ENCODE data around the gene KCNQ1.
A peak's percentile ranks its signal among the peaks of the same experiment; 100 is the strongest.

Gene KCNQ1

GRCh38 chr11:2820976-2821375 is 376.2 kb downstream of the KCNQ1 start:
- no peak for DNase-seq

DNA sequence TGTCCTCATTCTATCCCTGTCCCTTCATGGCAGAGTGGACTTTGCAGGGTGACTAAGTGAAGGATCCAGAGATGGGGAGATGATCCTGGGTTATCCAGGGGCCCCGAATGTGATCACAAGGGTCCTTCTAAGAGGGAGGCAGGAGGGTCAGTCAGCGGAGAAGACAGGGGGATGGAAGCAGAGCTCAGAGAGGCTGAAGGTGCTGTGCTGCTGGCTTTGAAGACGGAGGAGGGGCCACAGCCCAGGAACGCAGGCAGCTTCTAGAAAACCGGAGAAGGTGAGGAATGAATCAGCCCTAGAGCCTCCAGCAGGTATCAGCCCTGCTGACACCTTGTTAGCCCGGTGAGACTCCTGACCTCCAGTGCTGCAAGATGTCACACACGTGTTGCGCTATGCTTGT is 377.1 kb downstream of the KCNQ1 start:
- no peak for DNase-seq

DNA sequence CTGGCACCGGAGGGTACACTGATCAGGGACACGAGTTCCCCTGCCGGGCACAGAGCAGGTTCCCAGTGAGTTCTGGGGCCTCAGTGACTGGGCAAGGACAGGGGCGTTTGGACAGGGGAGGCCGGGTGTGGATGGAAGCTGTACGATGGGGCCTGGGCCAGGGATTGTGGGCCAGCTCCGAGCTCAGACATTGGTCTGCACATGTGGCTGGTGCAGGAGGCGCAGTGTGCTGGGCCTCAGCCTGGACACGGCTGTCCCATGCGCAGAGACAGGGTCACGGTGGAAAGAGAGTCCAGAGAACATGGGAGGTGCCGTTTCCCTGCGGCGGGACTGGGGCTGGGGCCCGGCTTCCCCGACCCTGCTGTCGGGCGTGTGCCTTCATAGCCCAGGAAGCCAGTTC is 380.0 kb downstream of the KCNQ1 start:
- no peak for DNase-seq

DNA sequence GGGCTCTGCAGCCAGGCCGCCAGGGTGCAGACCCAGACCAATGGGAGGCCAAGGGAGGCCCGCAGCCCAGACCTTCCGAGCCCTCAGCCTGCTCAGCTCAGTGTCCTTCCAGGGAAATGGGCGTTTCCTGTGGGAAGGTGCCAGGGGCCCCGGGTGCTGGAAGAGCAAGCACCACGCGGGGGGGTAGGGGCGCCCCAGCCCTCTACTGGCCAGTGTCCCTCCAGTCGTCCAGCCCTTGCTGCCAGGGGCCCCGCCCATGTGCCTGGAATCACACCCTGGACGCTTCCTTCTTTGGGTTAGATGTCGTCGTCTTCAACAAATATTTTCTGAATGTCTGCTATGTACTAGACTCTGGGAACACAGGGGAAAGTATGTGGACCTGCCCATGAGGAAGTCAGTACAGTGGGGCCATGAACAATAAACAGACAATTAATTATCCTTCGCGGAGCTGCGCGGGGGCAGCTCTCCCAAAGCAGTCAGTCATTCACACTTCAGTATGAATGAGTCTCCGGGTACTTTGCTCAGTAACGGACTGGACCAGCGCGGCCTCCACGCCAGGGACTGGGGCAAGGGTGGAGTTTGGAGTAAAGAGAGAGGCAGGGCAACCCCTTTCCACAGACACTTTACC is 380.6 kb downstream of the KCNQ1 start:
- peak; percentile 81 for DNase-seq

- DNase-seq = peak; percentile 98
Observed at GRCh38 chr11:2825889-2826678, 381.3 kb downstream of the KCNQ1 start.

GRCh38 chr11:2826679-2827056 is 381.9 kb downstream of the KCNQ1 start:
- no peak for DNase-seq

GRCh38 chr11:2827256-2827655 is 382.4 kb downstream of the KCNQ1 start:
- peak; percentile 51 for DNase-seq

- DNase-seq = no peak
Observed at GRCh38 chr11:2827792-2828191, 383.0 kb downstream of the KCNQ1 start.

- DNase-seq = no peak
Observed at GRCh38 chr11:2828585-2829330, 383.9 kb downstream of the KCNQ1 start.

- no peak for DNase-seq
Observed at GRCh38 chr11:2830030-2830812, 385.4 kb downstream of the KCNQ1 start.

GRCh38 chr11:2830886-2831285 is 386.1 kb downstream of the KCNQ1 start:
- no peak for DNase-seq

DNA sequence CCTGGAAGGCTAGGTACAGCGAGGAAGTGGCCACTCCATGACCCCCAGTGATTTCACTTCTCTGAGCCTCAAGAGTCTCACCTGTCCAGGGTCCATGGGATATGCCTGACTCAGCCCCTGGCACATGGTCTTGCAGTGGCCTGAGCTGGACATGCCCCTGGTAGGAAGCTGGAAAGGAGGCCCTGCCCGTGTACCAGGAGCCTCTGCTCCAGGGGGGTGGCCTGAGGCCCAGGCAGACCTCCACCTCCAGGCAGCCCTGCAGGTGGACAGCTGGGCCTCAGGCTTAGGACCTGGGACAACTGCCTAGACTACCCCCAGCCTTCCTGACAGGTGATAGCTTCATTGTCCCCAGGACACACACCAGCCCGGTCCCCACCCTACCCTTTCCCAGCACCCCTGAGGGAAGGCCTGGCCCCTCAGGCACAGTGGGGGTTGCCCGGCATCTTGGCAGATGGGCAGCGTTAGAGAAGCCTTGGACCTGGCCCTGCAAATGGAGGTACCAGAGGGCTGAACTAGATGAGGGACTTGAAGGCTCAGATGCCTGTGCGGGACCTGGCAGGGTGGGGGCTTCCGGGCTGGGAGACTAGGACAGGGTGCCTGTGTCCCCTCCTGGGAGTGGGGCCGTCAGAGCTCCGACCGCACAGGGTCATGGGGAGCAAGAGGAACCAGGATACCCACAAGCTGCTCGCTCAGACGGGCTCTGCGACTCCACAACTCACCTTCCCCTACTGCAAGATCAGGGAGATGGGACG is 387.1 kb downstream of the KCNQ1 start:
- no peak for DNase-seq

GRCh38 chr11:2832533-2833020 is 387.8 kb downstream of the KCNQ1 start:
- no peak for DNase-seq

DNA sequence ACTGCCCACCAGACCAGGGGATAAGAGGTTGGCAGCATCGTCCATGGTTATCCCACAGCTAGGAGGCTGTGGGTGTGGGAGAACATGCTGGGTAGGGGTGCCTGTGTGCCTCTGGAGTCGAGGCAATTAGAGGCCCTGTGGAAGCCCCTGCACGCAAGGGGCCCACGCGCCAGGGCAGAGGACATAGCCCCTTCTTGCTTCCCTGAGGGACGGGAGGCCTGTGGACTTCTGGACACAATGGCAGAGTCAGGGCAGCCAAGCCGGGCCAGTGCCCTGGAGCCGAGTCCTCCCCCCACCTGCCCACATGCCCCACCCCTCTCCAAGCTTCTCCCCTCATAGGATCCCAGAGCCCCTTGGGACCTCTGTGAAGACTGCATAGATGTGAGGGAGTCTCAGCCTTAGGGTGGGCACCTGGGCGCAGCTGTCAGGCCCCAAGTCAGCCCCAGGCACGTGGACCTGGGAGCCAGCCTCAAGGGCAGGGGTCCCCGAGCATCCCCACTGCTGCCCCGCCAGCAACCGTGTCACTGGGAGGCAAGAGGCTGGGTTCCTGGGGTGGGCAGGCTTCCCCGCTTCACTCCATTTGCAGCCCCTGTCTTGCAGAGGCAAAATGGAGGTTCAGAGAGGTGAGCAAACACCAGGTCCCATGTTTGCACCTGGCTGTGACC is 388.4 kb downstream of the KCNQ1 start:
- no peak for DNase-seq

- no peak for DNase-seq
Observed at GRCh38 chr11:2833716-2834502, 389.1 kb downstream of the KCNQ1 start.

GRCh38 chr11:2834503-2835273 is 389.9 kb downstream of the KCNQ1 start:
- no peak for DNase-seq

DNA sequence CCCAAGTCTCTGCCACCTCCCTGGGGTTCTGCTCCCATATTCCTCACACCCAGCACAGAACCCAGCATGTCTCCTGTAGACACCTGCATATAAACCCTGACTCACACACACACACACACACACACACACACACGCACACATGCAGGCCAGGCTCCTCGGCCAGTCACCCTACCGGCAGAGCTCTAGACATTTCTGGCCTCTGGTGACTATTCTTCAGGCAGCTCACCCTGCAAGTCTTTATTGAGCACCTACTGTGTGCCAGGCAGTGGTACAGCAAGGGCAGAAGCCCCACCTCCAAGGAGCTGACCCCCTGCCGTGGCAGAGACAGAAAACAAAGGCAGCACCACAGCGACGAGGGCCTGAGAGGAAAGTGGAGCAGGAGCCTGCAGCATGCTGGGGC is 390.5 kb downstream of the KCNQ1 start:
- peak; percentile 22 for DNase-seq

DNA sequence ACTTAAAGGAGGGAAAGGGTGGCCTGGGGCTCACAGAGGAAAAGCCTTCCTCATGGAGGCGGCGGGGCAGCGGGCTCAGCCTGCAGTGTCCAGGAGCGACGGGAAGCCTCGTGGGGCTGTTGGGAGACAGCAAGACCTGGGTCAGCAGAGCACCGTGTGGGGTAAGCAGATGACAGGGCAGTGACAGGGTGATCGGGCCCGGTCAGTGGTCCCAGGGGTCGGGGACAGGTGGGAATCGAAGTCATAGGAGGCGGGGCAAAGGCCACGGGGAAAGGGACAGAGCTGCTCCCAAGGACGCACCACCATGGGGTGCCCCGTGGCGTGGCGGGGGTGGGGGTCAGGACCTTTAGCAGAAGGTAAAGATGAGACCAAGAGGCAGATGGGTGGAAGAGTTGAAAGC is 390.9 kb downstream of the KCNQ1 start:
- DNase-seq = no peak

DNA sequence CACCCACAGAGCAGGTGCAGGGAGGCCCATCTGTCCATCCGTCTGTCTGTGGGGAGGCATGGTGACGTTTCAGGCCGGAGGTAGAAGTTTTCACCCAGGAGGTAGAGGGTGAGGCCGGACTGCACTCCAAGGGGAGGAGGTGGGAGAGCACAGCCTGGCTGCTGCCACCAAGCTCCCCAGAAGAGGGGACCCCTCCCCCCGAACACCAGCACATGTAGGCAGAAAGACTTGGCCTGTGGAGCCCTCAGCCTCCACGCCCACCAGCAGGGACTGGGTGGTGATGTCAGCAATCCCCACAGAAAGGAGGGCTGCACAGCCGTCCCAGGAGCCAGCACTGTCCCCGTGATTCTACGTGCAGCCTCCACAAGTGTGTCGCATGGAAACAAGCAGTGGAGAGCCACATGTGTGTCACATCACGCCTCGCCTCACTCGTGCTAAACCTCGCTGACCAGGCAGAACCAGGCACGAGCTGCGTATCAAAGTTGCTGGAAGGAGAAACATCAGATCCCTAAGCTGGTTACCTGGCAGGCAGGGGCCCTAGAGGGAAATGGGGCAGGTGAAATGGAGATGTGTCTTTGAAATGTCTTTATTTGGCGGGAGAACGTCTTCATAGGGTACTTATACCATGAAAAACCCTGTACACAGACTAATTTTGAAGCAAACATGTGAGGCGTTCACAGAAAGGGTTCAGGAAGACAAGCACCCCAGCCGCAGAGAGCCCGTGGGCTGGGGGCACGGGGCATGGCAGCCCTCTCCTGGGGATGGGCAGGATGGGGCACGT is 391.7 kb downstream of the KCNQ1 start:
- DNase-seq = no peak

Measured in fibroblast of skin of right biceps (primary cell).